Gastrocnemius medialis (tissue), 4 donors: ENCODE measurements around the gene NOL9. TPM values are rescaled to one million over a fixed set of nuclear protein-coding genes. Genes with fewer than 3 reads are reported as not detected.
A peak's percentile ranks its signal among the peaks of the same experiment; 100 is the strongest.

Experiments used
- ATAC-seq, 2 donors: fragments of 150-250 bp; one replicate each; pipeline ENCODE4 v1.9.1; 2016
- DNase-seq, 2 donors: peaks; one replicate each; pipeline ENCODE4 v3.0.0-alpha.2; 2019
- H3K27ac ChIP-seq, 4 donors: fragments of 200-600 bp; sonication (generic); 1 replicate in 1 of 4; 2 replicates in 3 of 4; pipeline ENCODE4 v1.5.1; 2016 to 2018; ENCODE audit warnings: mild to moderate bottlenecking in 2 of 4, moderate library complexity in 1 of 4
- H3K27me3 ChIP-seq, 3 donors: fragments of 200-600 bp; sonication (generic) in 2 of 3; 1 replicate in 1 of 3; 2 replicates in 2 of 3; pipeline versions ENCODE4 v1.5.1 to v1.6.0; 2016 to 2019; ENCODE audit warnings: mild to moderate bottlenecking in 1 of 3, moderate library complexity in 1 of 3
- H3K36me3 ChIP-seq, 2 donors: fragments of 200-600 bp; sonication (generic) in 1 of 2; one replicate each; pipeline ENCODE4 v1.5.1; 2017 to 2018
- H3K4me1 ChIP-seq, 2 donors: fragments of 200-600 bp; sonication (generic) in 1 of 2; one replicate each; pipeline ENCODE4 v1.5.1; 2016 to 2017; ENCODE audit warnings: mild to moderate bottlenecking in 2 of 2
- H3K4me3 ChIP-seq, 4 donors: fragments of 200-600 bp; sonication (generic) in 3 of 4; 1 replicate in 1 of 4; 2 replicates in 3 of 4; pipeline ENCODE4 v1.5.1; 2016 to 2019; ENCODE audit warnings: mild to moderate bottlenecking in 2 of 4
- H3K9me3 ChIP-seq, 3 donors: fragments of 200-600 bp; sonication (generic) in 2 of 3; 1 replicate in 1 of 3; 2 replicates in 2 of 3; pipeline ENCODE4 v1.5.1; 2016 to 2019
- CTCF ChIP-seq, 5 experiments: fragments of 450-650 bp in 3 of 5; fragments of 200-600 bp in 2 of 5; sonication (generic) in 2 of 5; IDR thresholded peaks in 4 of 5; conservative IDR thresholded peaks in 1 of 5; 1 replicate in 4 of 5; 2 replicates in 1 of 5; pipeline ENCODE4 v1.5.1; 2016 to 2019; ENCODE audit warnings: antibody characterized with exemption in 5 of 5, mild to moderate bottlenecking in 3 of 5, moderate library complexity in 3 of 5
- POLR2A ChIP-seq, 2 donors: fragments of 450-650 bp; IDR thresholded peaks; one replicate each; pipeline ENCODE4 v1.6.1; 2017; ENCODE audit warnings: antibody characterized with exemption in 2 of 2, mild to moderate bottlenecking in 2 of 2, moderate library complexity in 2 of 2
- in situ Hi-C, 4 donors: fragments of 200-750 bp; cut with MboI; loops; one replicate each; pipeline versions ENCODE4 v1.15.0 to v1.8.0; 2017; ENCODE audit warnings: low sequenced_read_pairs in 4 of 4
- intact Hi-C: fragments of 100-400 bp; cut with DNase I; formaldehyde crosslinking; loops from one replicate; pipeline ENCODE4 v1.15.1; 2023; ENCODE audit warnings: low total_unique reads
- total RNA-seq, 4 donors: library from RNA; depleted of rRNA; stranded (reverse); fragments of >200 nt; gene quantifications; one replicate each; pipeline versions ENCODE4 v1.1.0 to v1.2.3, GENCODE V29; 2016

The NOL9 gene
- total RNA-seq, 4 donors from 2014 or later, result 13.6 to 33.0 (median 21.9) TPM

- H3K4me1 ChIP-seq, result peaks cover 16 to 28% of the 10 kb centered on the region in 2 donors
These were observed 55.0 kb downstream of the NOL9 start for GRCh38 chr1:6499296-6499695.

DNA sequence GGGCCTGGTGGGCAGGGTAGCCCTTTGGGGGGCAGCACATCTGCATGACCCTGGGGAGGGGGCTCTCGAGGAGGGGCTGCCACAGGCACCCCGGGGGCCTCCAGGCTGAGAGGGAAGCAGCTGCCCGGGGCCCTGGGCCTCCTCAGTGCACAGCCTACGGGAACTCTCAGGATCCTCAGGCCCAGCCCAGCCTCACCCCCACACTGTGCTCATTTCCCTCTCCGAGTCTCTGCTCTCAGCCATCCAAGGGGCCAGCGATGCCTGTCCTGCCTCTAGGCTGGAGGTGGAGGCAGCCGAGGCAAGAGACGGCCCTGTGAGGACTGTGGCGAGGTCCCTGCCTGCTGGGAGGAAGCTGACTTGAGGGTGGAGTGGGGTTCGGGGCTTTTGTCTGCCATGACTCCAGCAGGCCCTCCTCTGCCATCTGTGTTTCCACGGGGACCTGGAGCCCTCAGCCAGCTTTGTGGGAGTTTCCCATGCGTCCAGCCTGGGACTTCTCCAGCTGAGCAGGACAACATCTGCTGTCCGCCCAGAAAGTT, 55.7 kb downstream of the NOL9 start:
- no peak for ATAC-seq
- intact Hi-C loops (no loop called here), in situ Hi-C loops (loop anchor here in 1 of 4 donors (25.0 kb wide), 1 partner anchor 139 kb away; no protein-coding TSS in a partner anchor)
- Histone ChIP-seq H3K36me3 (no peaks in the 10 kb centered on the region), H3K27ac (no peak overlapping the region), H3K9me3 (no peaks in the 10 kb centered on the region), H3K4me1 (peaks cover 16 to 28% of the 10 kb centered on the region in 2 donors), H3K27me3 (peaks cover 0 to 11% (median 9%) of the 10 kb centered on the region in 3 donors), H3K4me3 (no peak overlapping the region)
- DNase-seq, result no peak
- TF ChIP-seq CTCF (IDR thresholded peaks at IDR 0.05 in 4 of 5, conservative IDR thresholded peaks at IDR 0.05 in 1 of 5) (no peak), POLR2A (IDR thresholded peaks at IDR 0.05) (no peak)

More at GRCh38 chr1:6499296-6499695, 55.0 kb downstream of the NOL9 start:
- Histone ChIP-seq H3K36me3 (no peaks in the 10 kb centered on the region), H3K9me3 (no peaks in the 10 kb centered on the region), H3K27me3 (peaks cover 0 to 11% (median 9%) of the 10 kb centered on the region in 3 donors), H3K4me3 (no peak overlapping the region), H3K27ac (no peak overlapping the region)
- DNase-seq (no peak), ATAC-seq (no peak)
- TF ChIP-seq POLR2A (IDR thresholded peaks at IDR 0.05), result no peak
- no peak for TF ChIP-seq CTCF (IDR thresholded peaks at IDR 0.05 in 4 of 5, conservative IDR thresholded peaks at IDR 0.05 in 1 of 5)
- intact Hi-C loops, result no loop called here
- in situ Hi-C loops, result loop anchor here in 1 of 4 donors (25.0 kb wide), 1 partner anchor 138 kb away; no protein-coding TSS in a partner anchor

GRCh38 chr1:6497867-6498575, 56.3 kb downstream of the NOL9 start:
- H3K9me3 ChIP-seq, result no peaks in the 10 kb centered on the region
- H3K4me1 ChIP-seq, result peaks cover 16 to 28% of the 10 kb centered on the region in 2 donors
- no peak overlapping the region for H3K27ac ChIP-seq
- H3K27me3 ChIP-seq, result peaks cover 0 to 11% (median 9%) of the 10 kb centered on the region in 3 donors
- in situ Hi-C loops (loop anchor here in 1 of 4 donors (25.0 kb wide), 1 partner anchor 139 kb away; no protein-coding TSS in a partner anchor), intact Hi-C loops (no loop called here)
- H3K36me3 ChIP-seq, result no peaks in the 10 kb centered on the region
- no peak for TF ChIP-seq CTCF (IDR thresholded peaks at IDR 0.05 in 4 of 5, conservative IDR thresholded peaks at IDR 0.05 in 1 of 5)
- TF ChIP-seq POLR2A (IDR thresholded peaks at IDR 0.05), result no peak
- DNase-seq (no peak), ATAC-seq (no peak)
- H3K4me3 ChIP-seq, result peak overlapping the region; percentile 50 to 61 (median 56)

DNA sequence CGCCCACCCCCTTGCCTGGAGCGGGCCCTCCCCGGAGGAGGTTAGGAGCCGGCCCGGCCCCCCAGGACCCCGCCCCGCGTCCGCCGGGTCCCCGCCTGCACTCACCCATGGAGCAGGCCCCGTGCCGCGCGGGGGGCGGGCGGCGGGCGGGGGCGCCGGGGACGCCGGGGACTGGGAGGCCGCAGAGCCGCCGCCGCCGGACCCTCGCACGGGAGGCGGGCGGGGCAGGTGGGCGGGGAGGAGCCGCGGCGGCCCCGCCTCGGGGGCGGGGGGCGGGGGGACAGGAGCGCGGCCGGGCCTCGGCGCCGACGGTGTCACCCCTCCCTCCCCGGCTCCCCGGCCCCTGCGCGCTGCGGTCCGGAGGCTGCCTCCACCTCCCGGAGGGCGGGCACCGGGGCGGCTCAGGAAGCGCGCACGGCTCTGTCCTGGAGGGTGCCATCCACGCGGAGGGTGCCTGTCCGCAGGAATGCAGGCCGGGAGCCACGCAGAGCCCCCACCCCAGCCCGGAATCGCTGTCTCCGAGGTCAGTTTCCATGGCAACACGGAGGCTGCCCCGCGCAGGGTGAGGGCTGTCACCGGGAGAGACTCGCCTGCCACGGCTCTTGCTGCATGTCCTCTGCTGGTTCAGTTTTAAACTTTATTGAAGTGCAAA, 57.0 kb downstream of the NOL9 start:
- Histone ChIP-seq H3K27ac (no peak overlapping the region), H3K4me1 (peaks cover 14 to 26% of the 10 kb centered on the region in 2 donors), H3K4me3 (peak overlapping the region; percentile 50 to 61 (median 56)), H3K9me3 (no peaks in the 10 kb centered on the region), H3K27me3 (peaks cover 0 to 11% (median 9%) of the 10 kb centered on the region in 3 donors), H3K36me3 (no peaks in the 10 kb centered on the region)
- ATAC-seq (no peak), DNase-seq (no peak)
- TF ChIP-seq CTCF (IDR thresholded peaks at IDR 0.05 in 4 of 5, conservative IDR thresholded peaks at IDR 0.05 in 1 of 5), result no peak
- no peak for TF ChIP-seq POLR2A (IDR thresholded peaks at IDR 0.05)
- in situ Hi-C loops, result loop anchor here in 1 of 4 donors (25.0 kb wide), 1 partner anchor 140 kb away; no protein-coding TSS in a partner anchor
- intact Hi-C loops, result no loop called here
